ENCODE results near the gene LRRIQ1.

The LRRIQ1 gene

DNA sequence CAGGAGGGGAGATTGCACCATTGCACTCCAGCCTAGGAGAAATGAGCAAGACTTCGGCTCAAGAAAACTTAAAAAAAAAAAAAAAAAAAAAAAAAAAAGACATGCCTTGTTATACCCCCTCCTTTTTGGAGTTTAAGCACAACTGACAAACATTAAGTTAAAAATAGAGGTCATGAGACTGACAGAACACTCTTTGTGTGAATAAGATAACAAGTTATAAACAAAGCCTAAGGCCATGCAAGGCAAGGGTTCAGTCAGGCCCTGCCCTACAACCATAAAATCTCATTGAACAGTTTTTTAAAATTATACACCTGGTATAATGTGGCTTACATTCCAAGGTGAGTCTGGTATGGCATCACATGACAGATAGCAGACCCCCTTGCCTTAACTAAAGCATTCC lies 39.4 kb upstream of the LRRIQ1 start:
- TF ChIP-seq ZNF600 (tag by site-specific recombination; IDR thresholded peaks at IDR 0.05) = no peak
- Histone ChIP-seq H3K4me1 (ENCODE audit: control insufficient read depth, insufficient read depth, low read length) (no peaks in the 10 kb centered on the region), H3K27ac (ENCODE audit: extremely low read depth, low read depth, low read length) (no peak overlapping the region), H3K36me3 (ENCODE audit: control insufficient read depth in 2 of 2, insufficient read depth in 1 of 2, low read length in 2 of 2) (no peaks in the 10 kb centered on the region), H3K9me3 (ENCODE audit: control insufficient read depth, insufficient read depth, low read depth, low read length) (no peaks in the 10 kb centered on the region), H3K4me3 (ENCODE audit: low read depth, low read length) (no peak overlapping the region)
- POLR2A ChIA-PET = no interaction called here
- CTCF ChIA-PET = no interaction called here

GRCh38 chr12:84998341-84998740 lies 37.8 kb upstream of the LRRIQ1 start:
- TF ChIP-seq ZNF394 (tag by site-specific recombination; IDR thresholded peaks at IDR 0.05; ENCODE audit: borderline replicate concordance) (no peak), ZNF596 (tag by site-specific recombination; IDR thresholded peaks at IDR 0.05) (no peak), ZNF621 (tag by site-specific recombination; IDR thresholded peaks at IDR 0.05) (no peak), AEBP2 (tag by site-specific recombination; IDR thresholded peaks at IDR 0.05; ENCODE audit: borderline replicate concordance) (no peak), ZNF514 (tag by site-specific recombination; IDR thresholded peaks at IDR 0.05) (no peak), ZNF747 (tag by site-specific recombination; IDR thresholded peaks at IDR 0.05) (no peak)
- CTCF ChIA-PET = interaction anchor here (0.6 to 0.7 kb wide), 2 partner anchors 31 to 801 kb away, joined by 3 read pairs; no protein-coding TSS in a partner anchor

GRCh38 chr12:85000729-85001128 lies 35.4 kb upstream of the LRRIQ1 start:
- Histone ChIP-seq H3K9me3 (ENCODE audit: control insufficient read depth, insufficient read depth, low read depth, low read length) (no peaks in the 10 kb centered on the region), H3K4me1 (ENCODE audit: control insufficient read depth, insufficient read depth, low read length) (no peaks in the 10 kb centered on the region), H3K36me3 (ENCODE audit: control insufficient read depth in 2 of 2, insufficient read depth in 1 of 2, low read length in 2 of 2) (no peaks in the 10 kb centered on the region), H3K27ac (ENCODE audit: extremely low read depth, low read depth, low read length) (no peak overlapping the region), H3K4me3 (ENCODE audit: low read depth, low read length) (no peak overlapping the region)
- ChIA-PET POLR2A (no interaction called here), CTCF (interaction anchor here (1.0 kb wide), 1 partner anchor 29 kb away, joined by 3 read pairs; no protein-coding TSS in a partner anchor)
- no peak for TF ChIP-seq GFI1B (tag by site-specific recombination; IDR thresholded peaks at IDR 0.05)
- no peak for TF ChIP-seq ZBTB17 (tag by site-specific recombination; IDR thresholded peaks at IDR 0.05)
- TF ChIP-seq ZNF768 (tag by site-specific recombination; IDR thresholded peaks at IDR 0.05) = no peak
- TF ChIP-seq ZNF513 (tag by site-specific recombination; IDR thresholded peaks at IDR 0.05) = no peak
- TF ChIP-seq ZNF664 (tag by site-specific recombination; IDR thresholded peaks at IDR 0.05) = no peak
- no peak for TF ChIP-seq GLI4 (tag by site-specific recombination; IDR thresholded peaks at IDR 0.05)
- no peak for TF ChIP-seq ZNF677 (tag by site-specific recombination; IDR thresholded peaks at IDR 0.05)
- TF ChIP-seq ZNF394 (tag by site-specific recombination; IDR thresholded peaks at IDR 0.05; ENCODE audit: borderline replicate concordance) = no peak

More at GRCh38 chr12:84998341-84998740, 37.8 kb upstream of the LRRIQ1 start:
- H3K9me3 ChIP-seq (ENCODE audit: control insufficient read depth, insufficient read depth, low read depth, low read length) = no peaks in the 10 kb centered on the region
- no peaks in the 10 kb centered on the region for H3K4me1 ChIP-seq (ENCODE audit: control insufficient read depth, insufficient read depth, low read length)
- no peaks in the 10 kb centered on the region for H3K36me3 ChIP-seq (ENCODE audit: control insufficient read depth in 2 of 2, insufficient read depth in 1 of 2, low read length in 2 of 2)
- POLR2A ChIA-PET = no interaction called here
- no peak overlapping the region for H3K4me3 ChIP-seq (ENCODE audit: low read depth, low read length)
- H3K27ac ChIP-seq (ENCODE audit: extremely low read depth, low read depth, low read length) = no peak overlapping the region

GRCh38 chr12:85002778-85003296 lies 33.3 kb upstream of the LRRIQ1 start:
- Histone ChIP-seq H3K4me3 (ENCODE audit: low read depth, low read length) (no peak overlapping the region), H3K4me1 (ENCODE audit: control insufficient read depth, insufficient read depth, low read length) (no peaks in the 10 kb centered on the region), H3K27ac (ENCODE audit: extremely low read depth, low read depth, low read length) (no peak overlapping the region), H3K36me3 (ENCODE audit: control insufficient read depth in 2 of 2, insufficient read depth in 1 of 2, low read length in 2 of 2) (no peaks in the 10 kb centered on the region), H3K9me3 (ENCODE audit: control insufficient read depth, insufficient read depth, low read depth, low read length) (no peaks in the 10 kb centered on the region)
- ChIA-PET POLR2A (no interaction called here), CTCF (interaction anchor here (0.7 kb wide), 1 partner anchor 654 kb away, joined by 3 read pairs; no protein-coding TSS in a partner anchor)
- TF ChIP-seq ZNF777 (tag by site-specific recombination; IDR thresholded peaks at IDR 0.05; ENCODE audit: borderline replicate concordance) = no peak
- no peak for TF ChIP-seq HIC1 (tag by site-specific recombination; IDR thresholded peaks at IDR 0.05)
- TF ChIP-seq ZBTB8A (tag by site-specific recombination; IDR thresholded peaks at IDR 0.05) = no peak
- TF ChIP-seq ZNF324 (tag by site-specific recombination; IDR thresholded peaks at IDR 0.05) = no peak
- TF ChIP-seq ZSCAN16 (tag by site-specific recombination; IDR thresholded peaks at IDR 0.05) = no peak
- TF ChIP-seq ZNF157 (tag by site-specific recombination; IDR thresholded peaks at IDR 0.05) = no peak
- TF ChIP-seq ZNF280D (tag by site-specific recombination; IDR thresholded peaks at IDR 0.05) = no peak
